ENCODE data around the gene RPP30. TPM values are rescaled to one million over a fixed set of nuclear protein-coding genes. Genes with fewer than 3 reads are reported as not detected.

The RPP30 gene
- total RNA-seq, 2 donors from 2014 or later: 58.3 to 62.4 TPM

DNA sequence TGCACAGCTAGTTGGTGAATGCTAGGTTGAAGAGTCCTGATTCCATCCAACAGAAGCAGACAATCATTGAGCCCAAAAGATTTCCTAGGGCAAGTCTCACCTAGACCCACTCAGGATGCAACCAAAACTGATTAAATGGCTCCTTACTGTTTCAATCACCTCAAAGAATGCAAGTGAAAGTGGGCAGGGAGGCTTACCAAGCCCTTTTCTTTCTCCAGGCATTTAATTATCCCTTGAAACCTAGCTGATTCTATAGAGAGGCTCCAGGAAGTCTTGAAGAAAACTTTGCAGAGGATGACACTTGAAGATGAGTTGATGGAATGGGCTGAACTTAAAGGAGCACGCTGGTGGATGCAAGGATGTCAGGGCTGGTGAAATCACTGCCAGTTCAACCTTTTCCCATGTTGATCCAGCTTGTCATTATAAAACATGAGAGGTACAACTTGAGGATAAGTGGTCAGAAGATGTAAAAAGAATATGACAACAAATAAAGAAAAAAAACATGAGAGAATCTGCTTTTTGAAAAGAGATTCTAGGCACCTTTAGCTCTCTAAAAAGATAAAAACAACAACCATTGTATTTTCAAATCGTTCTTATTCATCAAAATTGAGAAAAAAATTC, 51.4 kb downstream of the RPP30 start:
- no peak for DNase-seq
- no peaks in the 10 kb centered on the region for H3K36me3 Mint-ChIP-seq (ENCODE audit: low read depth)
- Histone ChIP-seq H3K27ac (ENCODE audit: low read depth, low read length) (no peak overlapping the region), H3K27me3 (ENCODE audit: control insufficient read depth, insufficient read depth, low read length, poor library complexity, severe bottlenecking) (peaks cover 4% of the 10 kb centered on the region), H3K4me1 (ENCODE audit: control insufficient read depth, insufficient read depth, low read length) (peaks cover 30% of the 10 kb centered on the region), H3K4me3 (ENCODE audit: low read length) (no peak overlapping the region), H3K9me3 (ENCODE audit: control insufficient read depth, low read length) (no peaks in the 10 kb centered on the region), H3K36me3 (ENCODE audit: control insufficient read depth, insufficient read depth, low read length) (peaks cover 15% of the 10 kb centered on the region), H3K9ac (ENCODE audit: extremely low read depth, low read length, poor library complexity, severe bottlenecking) (no peak overlapping the region)
- no peak overlapping the region for H3K4me3 Mint-ChIP-seq
- H3K27me3 Mint-ChIP-seq (ENCODE audit: insufficient read depth): peaks cover 89% of the 10 kb centered on the region
- no peaks in the 10 kb centered on the region for H3K9me3 Mint-ChIP-seq
- 60 to 74% methylated on average over 1 to 2 of the region's 2 CpGs for WGBS, 2 experiments (ENCODE audit: insufficient coverage in 1 of 2, insufficient read length in 1 of 2)
- H3K27ac Mint-ChIP-seq: no peak overlapping the region
- peaks cover 79% of the 10 kb centered on the region for H3K4me1 Mint-ChIP-seq
- TF ChIP-seq, protein P1, sequence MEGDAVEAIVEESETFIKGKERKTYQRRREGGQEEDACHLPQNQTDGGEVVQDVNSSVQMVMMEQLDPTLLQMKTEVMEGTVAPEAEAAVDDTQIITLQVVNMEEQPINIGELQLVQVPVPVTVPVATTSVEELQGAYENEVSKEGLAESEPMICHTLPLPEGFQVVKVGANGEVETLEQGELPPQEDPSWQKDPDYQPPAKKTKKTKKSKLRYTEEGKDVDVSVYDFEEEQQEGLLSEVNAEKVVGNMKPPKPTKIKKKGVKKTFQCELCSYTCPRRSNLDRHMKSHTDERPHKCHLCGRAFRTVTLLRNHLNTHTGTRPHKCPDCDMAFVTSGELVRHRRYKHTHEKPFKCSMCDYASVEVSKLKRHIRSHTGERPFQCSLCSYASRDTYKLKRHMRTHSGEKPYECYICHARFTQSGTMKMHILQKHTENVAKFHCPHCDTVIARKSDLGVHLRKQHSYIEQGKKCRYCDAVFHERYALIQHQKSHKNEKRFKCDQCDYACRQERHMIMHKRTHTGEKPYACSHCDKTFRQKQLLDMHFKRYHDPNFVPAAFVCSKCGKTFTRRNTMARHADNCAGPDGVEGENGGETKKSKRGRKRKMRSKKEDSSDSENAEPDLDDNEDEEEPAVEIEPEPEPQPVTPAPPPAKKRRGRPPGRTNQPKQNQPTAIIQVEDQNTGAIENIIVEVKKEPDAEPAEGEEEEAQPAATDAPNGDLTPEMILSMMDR (conservative IDR thresholded peaks at IDR 0.05): no peak

- H3K27ac Mint-ChIP-seq: no peak overlapping the region
- H3K9me3 Mint-ChIP-seq: no peaks in the 10 kb centered on the region
- H3K27ac ChIP-seq (ENCODE audit: low read depth, low read length): no peak overlapping the region
- H3K4me3 ChIP-seq (ENCODE audit: low read length): no peak overlapping the region
- TF ChIP-seq, protein P1 (conservative IDR thresholded peaks at IDR 0.05): no peak
- WGBS, 2 experiments (ENCODE audit: insufficient coverage in 1 of 2, insufficient read length in 1 of 2): 84 to 92% methylated on average over 2 to 3 of the region's 3 CpGs
- H3K27me3 ChIP-seq (ENCODE audit: control insufficient read depth, insufficient read depth, low read length, poor library complexity, severe bottlenecking): peaks cover 4% of the 10 kb centered on the region
- no peak overlapping the region for H3K9ac ChIP-seq (ENCODE audit: extremely low read depth, low read length, poor library complexity, severe bottlenecking)
- H3K9me3 ChIP-seq (ENCODE audit: control insufficient read depth, low read length): no peaks in the 10 kb centered on the region
- H3K4me3 Mint-ChIP-seq: no peak overlapping the region
- no peak for DNase-seq
- no peaks in the 10 kb centered on the region for H3K36me3 Mint-ChIP-seq (ENCODE audit: low read depth)
- H3K4me1 ChIP-seq (ENCODE audit: control insufficient read depth, insufficient read depth, low read length): peaks cover 36% of the 10 kb centered on the region
- peaks cover 2% of the 10 kb centered on the region for H3K36me3 ChIP-seq (ENCODE audit: control insufficient read depth, insufficient read depth, low read length)
- H3K27me3 Mint-ChIP-seq (ENCODE audit: insufficient read depth): peaks cover 91% of the 10 kb centered on the region
- peaks cover 79% of the 10 kb centered on the region for H3K4me1 Mint-ChIP-seq
Measured at GRCh38 chr10:90924552-90924951, 52.8 kb downstream of the RPP30 start.

DNA sequence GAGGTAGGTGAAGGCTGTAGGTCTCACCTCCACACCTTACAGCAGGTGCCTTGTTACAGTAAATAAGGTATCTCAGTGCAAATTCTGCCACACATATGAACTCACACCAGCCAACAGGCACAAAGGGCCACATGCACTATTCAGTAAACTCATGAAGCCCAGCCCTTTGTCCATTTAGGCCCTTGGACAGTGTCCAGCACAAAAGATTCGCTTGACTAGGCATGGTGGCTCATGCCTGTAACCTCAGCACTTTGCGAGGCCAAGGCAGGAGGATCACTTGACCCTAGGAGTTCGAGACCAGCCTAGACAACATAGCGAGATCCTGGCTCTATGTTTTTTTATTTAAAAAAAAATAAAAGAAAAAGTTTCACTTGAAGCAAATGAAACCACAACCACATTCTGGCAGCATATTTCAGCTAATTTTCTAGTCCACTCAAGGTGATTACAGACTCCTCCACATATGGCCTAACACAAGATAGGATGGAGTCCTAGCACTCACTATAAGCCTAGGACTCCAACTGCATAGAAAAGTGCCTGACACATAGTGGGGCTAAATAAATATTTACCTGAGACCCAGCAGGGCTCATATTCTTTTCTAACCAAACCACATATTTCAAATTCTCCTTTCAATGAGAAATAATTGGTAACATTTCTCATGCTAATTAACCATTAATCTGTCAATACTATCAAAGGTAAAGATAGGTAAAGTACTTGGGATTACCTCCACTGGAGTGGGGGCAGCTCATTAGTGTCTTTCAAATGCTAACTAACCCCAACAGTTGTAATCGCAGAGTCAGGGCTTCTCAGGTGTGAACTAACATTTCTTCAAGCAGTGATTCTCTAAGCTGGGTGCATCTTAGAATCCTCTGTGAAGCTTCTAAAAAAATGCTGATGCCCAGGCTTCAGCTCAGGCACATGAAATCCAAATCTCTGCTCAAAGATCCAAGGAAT, 53.6 kb downstream of the RPP30 start:
- DNase-seq: peak; percentile 87
- Histone ChIP-seq H3K4me1 (ENCODE audit: control insufficient read depth, insufficient read depth, low read length) (peaks cover 40% of the 10 kb centered on the region), H3K4me3 (ENCODE audit: low read length) (no peak overlapping the region), H3K27me3 (ENCODE audit: control insufficient read depth, insufficient read depth, low read length, poor library complexity, severe bottlenecking) (peaks cover 4% of the 10 kb centered on the region), H3K36me3 (ENCODE audit: control insufficient read depth, insufficient read depth, low read length) (no peaks in the 10 kb centered on the region), H3K27ac (ENCODE audit: low read depth, low read length) (no peak overlapping the region), H3K9me3 (ENCODE audit: control insufficient read depth, low read length) (no peaks in the 10 kb centered on the region), H3K9ac (ENCODE audit: extremely low read depth, low read length, poor library complexity, severe bottlenecking) (no peak overlapping the region)
- Mint-ChIP-seq H3K36me3 (ENCODE audit: low read depth) (no peaks in the 10 kb centered on the region), H3K4me3 (no peak overlapping the region), H3K27me3 (ENCODE audit: insufficient read depth) (peaks cover 89% of the 10 kb centered on the region), H3K9me3 (no peaks in the 10 kb centered on the region), H3K4me1 (peaks cover 79% of the 10 kb centered on the region), H3K27ac (no peak overlapping the region)
- 65% methylated on average over 4 to 5 of the region's 5 CpGs for WGBS, 2 experiments (ENCODE audit: insufficient coverage in 1 of 2, insufficient read length in 1 of 2)
- TF ChIP-seq, protein P1 (conservative IDR thresholded peaks at IDR 0.05): no peak

All from endodermal cell (in vitro differentiated cells).